ENCODE data around the gene POLR3C.

GRCh38 chr1:145874646-145875045 lies 50.6 kb downstream of the POLR3C start:
- TF ChIP-seq, protein P1, sequence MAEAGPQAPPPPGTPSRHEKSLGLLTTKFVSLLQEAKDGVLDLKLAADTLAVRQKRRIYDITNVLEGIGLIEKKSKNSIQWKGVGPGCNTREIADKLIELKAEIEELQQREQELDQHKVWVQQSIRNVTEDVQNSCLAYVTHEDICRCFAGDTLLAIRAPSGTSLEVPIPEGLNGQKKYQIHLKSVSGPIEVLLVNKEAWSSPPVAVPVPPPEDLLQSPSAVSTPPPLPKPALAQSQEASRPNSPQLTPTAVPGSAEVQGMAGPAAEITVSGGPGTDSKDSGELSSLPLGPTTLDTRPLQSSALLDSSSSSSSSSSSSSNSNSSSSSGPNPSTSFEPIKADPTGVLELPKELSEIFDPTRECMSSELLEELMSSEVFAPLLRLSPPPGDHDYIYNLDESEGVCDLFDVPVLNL (CRISPR knock-in tag; IDR thresholded peaks at IDR 0.05; ENCODE audit: borderline replicate concordance, low read depth) = no peak
- TF ChIP-seq ZNF423 (CRISPR knock-in tag; IDR thresholded peaks at IDR 0.05) (no peak), TCF7 (CRISPR knock-in tag; IDR thresholded peaks at IDR 0.05; ENCODE audit: low read depth) (no peak), ATF1 (CRISPR knock-in tag; IDR thresholded peaks at IDR 0.05) (no peak), CBFB (CRISPR knock-in tag; IDR thresholded peaks at IDR 0.05; ENCODE audit: low read depth) (no peak), ZNF138 (CRISPR knock-in tag; conservative IDR thresholded peaks at IDR 0.05) (no peak), CREM (CRISPR knock-in tag; IDR thresholded peaks at IDR 0.05) (no peak)
- TF ChIP-seq, protein P2, sequence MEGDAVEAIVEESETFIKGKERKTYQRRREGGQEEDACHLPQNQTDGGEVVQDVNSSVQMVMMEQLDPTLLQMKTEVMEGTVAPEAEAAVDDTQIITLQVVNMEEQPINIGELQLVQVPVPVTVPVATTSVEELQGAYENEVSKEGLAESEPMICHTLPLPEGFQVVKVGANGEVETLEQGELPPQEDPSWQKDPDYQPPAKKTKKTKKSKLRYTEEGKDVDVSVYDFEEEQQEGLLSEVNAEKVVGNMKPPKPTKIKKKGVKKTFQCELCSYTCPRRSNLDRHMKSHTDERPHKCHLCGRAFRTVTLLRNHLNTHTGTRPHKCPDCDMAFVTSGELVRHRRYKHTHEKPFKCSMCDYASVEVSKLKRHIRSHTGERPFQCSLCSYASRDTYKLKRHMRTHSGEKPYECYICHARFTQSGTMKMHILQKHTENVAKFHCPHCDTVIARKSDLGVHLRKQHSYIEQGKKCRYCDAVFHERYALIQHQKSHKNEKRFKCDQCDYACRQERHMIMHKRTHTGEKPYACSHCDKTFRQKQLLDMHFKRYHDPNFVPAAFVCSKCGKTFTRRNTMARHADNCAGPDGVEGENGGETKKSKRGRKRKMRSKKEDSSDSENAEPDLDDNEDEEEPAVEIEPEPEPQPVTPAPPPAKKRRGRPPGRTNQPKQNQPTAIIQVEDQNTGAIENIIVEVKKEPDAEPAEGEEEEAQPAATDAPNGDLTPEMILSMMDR (IDR thresholded peaks at IDR 0.05) = no peak
